ENCODE results near the gene ERFE. TPM values are rescaled to one million over a fixed set of nuclear protein-coding genes. Genes with fewer than 3 reads are reported as not detected.

Gene ERFE
- total RNA-seq, 2 donors from 2014 or later = 0.33 to 1.5 TPM

- Histone ChIP-seq H3K36me3 (no peaks in the 10 kb centered on the region), H3K27ac (no peak overlapping the region), H3K4me1 (peaks cover 0 to 8% of the 10 kb centered on the region in 2 donors), H3K9me3 (no peaks in the 10 kb centered on the region), H3K4me3 (no peak overlapping the region), H3K27me3 (no peaks in the 10 kb centered on the region)
- no peak for TF ChIP-seq CTCF (IDR thresholded peaks at IDR 0.05)
- no peak for DNase-seq (ENCODE audit: low spot score)
Measured at GRCh38 chr2:238121511-238122286, 37.1 kb upstream of the ERFE start.

GRCh38 chr2:238122287-238123217 lies 36.2 kb upstream of the ERFE start:
- no peak for TF ChIP-seq CTCF (IDR thresholded peaks at IDR 0.05)
- Histone ChIP-seq H3K4me1 (peaks cover 0 to 14% of the 10 kb centered on the region in 2 donors), H3K36me3 (no peaks in the 10 kb centered on the region), H3K4me3 (no peak overlapping the region), H3K27me3 (no peaks in the 10 kb centered on the region), H3K9me3 (no peaks in the 10 kb centered on the region), H3K27ac (no peak overlapping the region)
- DNase-seq (ENCODE audit: low spot score) = no peak

GRCh38 chr2:238123218-238123971 lies 35.4 kb upstream of the ERFE start:
- no peak overlapping the region for H3K27ac ChIP-seq
- H3K4me3 ChIP-seq = no peak overlapping the region
- DNase-seq (ENCODE audit: low spot score) = no peak
- H3K4me1 ChIP-seq = peaks cover 0 to 14% of the 10 kb centered on the region in 2 donors
- no peaks in the 10 kb centered on the region for H3K27me3 ChIP-seq
- no peaks in the 10 kb centered on the region for H3K36me3 ChIP-seq
- H3K9me3 ChIP-seq = no peaks in the 10 kb centered on the region
- no peak for TF ChIP-seq CTCF (IDR thresholded peaks at IDR 0.05)

- Histone ChIP-seq H3K27me3 (no peaks in the 10 kb centered on the region), H3K4me3 (no peak overlapping the region), H3K9me3 (no peaks in the 10 kb centered on the region), H3K36me3 (no peaks in the 10 kb centered on the region), H3K27ac (no peak overlapping the region), H3K4me1 (peaks cover 0 to 14% of the 10 kb centered on the region in 2 donors)
- TF ChIP-seq CTCF (IDR thresholded peaks at IDR 0.05) = no peak
- no peak for DNase-seq (ENCODE audit: low spot score)
Measured at GRCh38 chr2:238123991-238124470, 34.7 kb upstream of the ERFE start.

GRCh38 chr2:238124488-238125126 lies 34.2 kb upstream of the ERFE start:
- no peak for TF ChIP-seq CTCF (IDR thresholded peaks at IDR 0.05)
- H3K36me3 ChIP-seq = no peaks in the 10 kb centered on the region
- no peaks in the 10 kb centered on the region for H3K27me3 ChIP-seq
- H3K4me3 ChIP-seq = no peak overlapping the region
- DNase-seq (ENCODE audit: low spot score) = no peak
- peaks cover 0 to 14% of the 10 kb centered on the region in 2 donors for H3K4me1 ChIP-seq
- no peaks in the 10 kb centered on the region for H3K9me3 ChIP-seq
- H3K27ac ChIP-seq = no peak overlapping the region

All from right atrium auricular region (tissue), 2 donors.